ENCODE results near the gene UBE2B.

GRCh38 chr5:134410822-134411221 lies 39.5 kb downstream of the UBE2B start:
- TF ChIP-seq CTCF (conservative IDR thresholded peaks at IDR 0.05; ENCODE audit: low read length) (no peak), EZH2phosphoT487 (IDR thresholded peaks at IDR 0.05; ENCODE audit: borderline replicate concordance) (no peak)
